ENCODE results near the gene TMEM200A.

TMEM200A gene

GRCh38 chr6:130459316-130459715, 93.5 kb downstream of the TMEM200A start:
- Histone ChIP-seq H3K27ac (no peak overlapping the region), H3K36me3 (no peaks in the 10 kb centered on the region), H3K27me3 (no peaks in the 10 kb centered on the region), H3K4me1 (no peaks in the 10 kb centered on the region), H3K4me3 (no peak overlapping the region), H3K9me3 (no peaks in the 10 kb centered on the region)
- DNase-seq = no peak
- intact Hi-C loops (cut with DNase I; ENCODE audit: low total_unique reads) = no loop called here
- no peak for TF ChIP-seq CTCF (IDR thresholded peaks at IDR 0.05)

- Histone ChIP-seq H3K27me3 (no peaks in the 10 kb centered on the region), H3K27ac (no peak overlapping the region), H3K4me3 (no peak overlapping the region), H3K36me3 (no peaks in the 10 kb centered on the region), H3K9me3 (no peaks in the 10 kb centered on the region), H3K4me1 (no peaks in the 10 kb centered on the region)
- TF ChIP-seq CTCF (IDR thresholded peaks at IDR 0.05) = no peak
- no peak for DNase-seq
- intact Hi-C loops (cut with DNase I; ENCODE audit: low total_unique reads) = no loop called here
Measured at GRCh38 chr6:130460934-130461333, 95.1 kb downstream of the TMEM200A start.

GRCh38 chr6:130466052-130466747, 100.4 kb downstream of the TMEM200A start:
- TF ChIP-seq CTCF (IDR thresholded peaks at IDR 0.05) = no peak
- Histone ChIP-seq H3K4me3 (no peak overlapping the region), H3K27ac (no peak overlapping the region), H3K4me1 (no peaks in the 10 kb centered on the region), H3K9me3 (no peaks in the 10 kb centered on the region), H3K27me3 (no peaks in the 10 kb centered on the region), H3K36me3 (no peaks in the 10 kb centered on the region)
- no peak for DNase-seq
- intact Hi-C loops (cut with DNase I; ENCODE audit: low total_unique reads) = no loop called here

- no peaks in the 10 kb centered on the region for H3K27me3 ChIP-seq
- no peak overlapping the region for H3K27ac ChIP-seq
- H3K9me3 ChIP-seq = no peaks in the 10 kb centered on the region
- intact Hi-C loops (cut with DNase I; ENCODE audit: low total_unique reads) = no loop called here
- no peak overlapping the region for H3K4me3 ChIP-seq
- DNase-seq = no peak
- TF ChIP-seq CTCF (IDR thresholded peaks at IDR 0.05) = no peak
- no peaks in the 10 kb centered on the region for H3K36me3 ChIP-seq
- no peaks in the 10 kb centered on the region for H3K4me1 ChIP-seq
Measured at GRCh38 chr6:130466748-130467061, 100.9 kb downstream of the TMEM200A start.

- Histone ChIP-seq H3K27me3 (no peaks in the 10 kb centered on the region), H3K4me1 (no peaks in the 10 kb centered on the region), H3K9me3 (no peaks in the 10 kb centered on the region), H3K36me3 (no peaks in the 10 kb centered on the region), H3K4me3 (no peak overlapping the region), H3K27ac (no peak overlapping the region)
- no peak for TF ChIP-seq CTCF (IDR thresholded peaks at IDR 0.05)
- intact Hi-C loops (cut with DNase I; ENCODE audit: low total_unique reads) = no loop called here
- DNase-seq = no peak
Measured at GRCh38 chr6:130467146-130468050, 101.6 kb downstream of the TMEM200A start.
